HepG2 (cell line): ENCODE measurements around the gene KRT6B. TPM values are rescaled to one million over a fixed set of nuclear protein-coding genes. Genes with fewer than 3 reads are reported as not detected.

Experiments
- CSRNP1 ChIP-seq: sonication (generic); formaldehyde crosslinking; IDR thresholded peaks from 2 replicates; pipeline ENCODE4 v1.8.1; 2023; ENCODE audit warnings: mild to moderate bottlenecking, missing genetic modification reagents
- FOXK1 ChIP-seq: sonication (generic); formaldehyde crosslinking; IDR thresholded peaks from 2 replicates; pipeline ENCODE4 v1.4.0; 2020; ENCODE audit warnings: low read depth, missing genetic modification reagents, borderline replicate concordance
- HBP1 ChIP-seq: IDR thresholded peaks from 2 replicates; pipeline ENCODE4 v1.6.1; 2016; ENCODE audit warnings: low read depth, control low read depth
- HINFP ChIP-seq: sonication (generic); formaldehyde crosslinking; IDR thresholded peaks from 2 replicates; pipeline ENCODE4 v1.4.0; 2020; ENCODE audit warnings: low read depth, mild to moderate bottlenecking, missing genetic modification reagents
- MATR3 ChIP-seq: sonication (generic); formaldehyde crosslinking; IDR thresholded peaks from 2 replicates; pipeline ENCODE4 v1.4.0; 2020; ENCODE audit warnings: missing genetic modification reagents
- PRDM15 ChIP-seq: sonication (generic); formaldehyde crosslinking; IDR thresholded peaks from 2 replicates; pipeline ENCODE4 v1.4.0; 2020; ENCODE audit warnings: missing genetic modification reagents
- RFXANK ChIP-seq: IDR thresholded peaks from 2 replicates; pipeline ENCODE4 v1.6.1; 2016
- ZBTB3 ChIP-seq: sonication (generic); formaldehyde crosslinking; IDR thresholded peaks from 2 replicates; pipeline ENCODE4 v1.4.0; 2020; ENCODE audit warnings: low read depth, mild to moderate bottlenecking, moderate library complexity, missing genetic modification reagents, borderline replicate concordance
- ZNF335 ChIP-seq: sonication (generic); formaldehyde crosslinking; IDR thresholded peaks from 2 replicates; pipeline ENCODE4 v1.4.0; 2020; ENCODE audit warnings: missing genetic modification reagents
- ZNF407 ChIP-seq: sonication (generic); formaldehyde crosslinking; IDR thresholded peaks from one replicate; pipeline ENCODE4 v1.5.1; 2020; ENCODE audit warnings: mild to moderate bottlenecking, missing genetic modification reagents; ENCODE audit errors: not compliant biosample characterization
- ZNF569 ChIP-seq: sonication (generic); formaldehyde crosslinking; IDR thresholded peaks from 2 replicates; pipeline ENCODE4 v1.5.0; 2020; ENCODE audit warnings: mild to moderate bottlenecking, missing genetic modification reagents, moderate library complexity, borderline replicate concordance
- ZNF616 ChIP-seq: sonication (generic); formaldehyde crosslinking; IDR thresholded peaks from 2 replicates; pipeline ENCODE4 v1.5.0; 2020; ENCODE audit warnings: low read depth, mild to moderate bottlenecking, missing genetic modification reagents
- polyA plus RNA-seq, 8 experiments: library from polyadenylated mRNA; depleted of rRNA in 3 of 8; stranded (reverse) in 7 of 8; unstranded in 1 of 8; fragments of >200 nt; fragmentation: Illumina TruSeq in 4 of 8; extraction: Trizol in 4 of 8; gene quantifications; 2 replicates each; pipeline versions ENCODE4 v1.2.1 to v1.2.3, GENCODE V29; 2011 to 2016; ENCODE audit warnings: low read depth in 4 of 8, missing spikeins in 1 of 8, mixed read lengths in 1 of 8; ENCODE audit not compliant: insufficient read depth in 1 of 8
- total RNA-seq, 5 experiments: library from RNA; depleted of rRNA; stranded (reverse); fragments of >200 nt; fragmentation: Illumina TruSeq; extraction: Trizol; gene quantifications; 2 replicates each; pipeline ENCODE4 v1.2.3, GENCODE V29; 2016; ENCODE audit warnings: low read depth in 1 of 5

The KRT6B gene
- total and polyA plus RNA-seq, 2 of the 13 experiments (the other 11 are each of a cell fraction or from before 2014, with no cell fraction given): not detected

GRCh38 chr12:52441320-52441911, 10.5 kb downstream of the KRT6B start (continued):
- TF ChIP-seq PRDM15 (CRISPR knock-in tag): no peak
- TF ChIP-seq HINFP (CRISPR knock-in tag): no peak
- TF ChIP-seq ZNF569: no peak
- no peak for TF ChIP-seq HBP1 (CRISPR knock-in tag)
- no peak for TF ChIP-seq ZBTB3
- no peak for TF ChIP-seq MATR3
- no peak for TF ChIP-seq CSRNP1 (CRISPR knock-in tag)
- no peak for TF ChIP-seq ZNF407 (CRISPR knock-in tag)
- TF ChIP-seq ZNF335 (CRISPR knock-in tag): no peak
- no peak for TF ChIP-seq RFXANK (CRISPR knock-in tag)
- no peak for TF ChIP-seq FOXK1 (CRISPR knock-in tag)
- TF ChIP-seq ZNF616 (CRISPR knock-in tag): no peak
